Right lobe of liver (tissue), 4 donors: ENCODE data around the gene ASB18.

Experiments used
- CTCF ChIP-seq, 4 donors: fragments of 200-600 bp in 3 of 4; fragments of 450-650 bp in 1 of 4; IDR thresholded peaks; one replicate each; pipeline versions ENCODE4 v1.5.1 to v1.8.0; 2016 to 2022; ENCODE audit warnings: antibody characterized with exemption in 4 of 4, mild to moderate bottlenecking in 2 of 4
- POLR2A ChIP-seq: fragments of 450-650 bp; IDR thresholded peaks from one replicate; pipeline ENCODE4 v1.6.1; 2017; ENCODE audit warnings: antibody characterized with exemption, mild to moderate bottlenecking
- donor health status: DM: no; HTN: no; CAD: no.
- donor health status: DM: no; HTN: no; CAD: no.
- donor health status: DM: no; HTN: yes; CAD: no.

DNA sequence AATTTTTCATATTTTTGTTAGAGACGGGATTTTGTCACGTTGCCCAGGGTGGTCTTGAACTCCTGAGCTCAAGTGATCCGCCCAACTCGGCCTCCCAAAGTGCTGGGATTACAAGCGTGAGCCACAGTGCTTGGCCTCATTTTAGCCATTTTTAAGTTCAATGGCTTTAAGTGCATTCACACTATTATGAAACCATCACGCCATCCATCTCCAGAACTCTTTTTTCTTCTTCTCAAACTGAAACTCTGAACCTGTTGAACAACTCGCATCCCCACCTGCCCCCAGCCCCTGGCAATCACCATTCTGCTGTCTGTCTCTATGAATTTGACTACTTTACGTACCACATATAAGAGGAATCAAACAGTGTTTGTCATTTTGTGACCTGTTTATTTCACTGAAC, 31.3 kb upstream of the ASB18 start:
- TF ChIP-seq CTCF (IDR thresholded peaks at IDR 0.05) (no peak), POLR2A (no peak)
